Measurements from ENCODE around the gene SNX8.

DNA sequence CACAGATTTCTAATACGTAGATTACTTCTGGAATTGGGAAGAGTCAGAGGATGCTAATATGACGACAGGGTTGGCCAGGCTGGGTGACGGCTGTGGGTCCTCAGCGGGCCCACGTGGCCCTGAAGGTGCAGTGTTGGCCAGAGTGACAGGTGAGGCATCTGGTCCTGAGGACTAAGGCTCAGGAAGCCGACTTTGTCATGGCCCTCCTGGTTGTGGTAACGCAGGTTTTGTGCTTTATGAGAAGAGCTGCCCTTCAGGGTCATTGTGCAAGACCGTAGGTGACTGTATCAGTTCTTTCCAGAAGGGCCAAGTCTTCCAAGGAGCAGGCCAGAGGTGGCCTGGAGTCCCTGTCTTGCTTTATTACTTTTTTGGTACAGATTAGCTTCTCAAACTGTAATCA, 42.9 kb upstream of the SNX8 start:
- TF ChIP-seq, protein P1, sequence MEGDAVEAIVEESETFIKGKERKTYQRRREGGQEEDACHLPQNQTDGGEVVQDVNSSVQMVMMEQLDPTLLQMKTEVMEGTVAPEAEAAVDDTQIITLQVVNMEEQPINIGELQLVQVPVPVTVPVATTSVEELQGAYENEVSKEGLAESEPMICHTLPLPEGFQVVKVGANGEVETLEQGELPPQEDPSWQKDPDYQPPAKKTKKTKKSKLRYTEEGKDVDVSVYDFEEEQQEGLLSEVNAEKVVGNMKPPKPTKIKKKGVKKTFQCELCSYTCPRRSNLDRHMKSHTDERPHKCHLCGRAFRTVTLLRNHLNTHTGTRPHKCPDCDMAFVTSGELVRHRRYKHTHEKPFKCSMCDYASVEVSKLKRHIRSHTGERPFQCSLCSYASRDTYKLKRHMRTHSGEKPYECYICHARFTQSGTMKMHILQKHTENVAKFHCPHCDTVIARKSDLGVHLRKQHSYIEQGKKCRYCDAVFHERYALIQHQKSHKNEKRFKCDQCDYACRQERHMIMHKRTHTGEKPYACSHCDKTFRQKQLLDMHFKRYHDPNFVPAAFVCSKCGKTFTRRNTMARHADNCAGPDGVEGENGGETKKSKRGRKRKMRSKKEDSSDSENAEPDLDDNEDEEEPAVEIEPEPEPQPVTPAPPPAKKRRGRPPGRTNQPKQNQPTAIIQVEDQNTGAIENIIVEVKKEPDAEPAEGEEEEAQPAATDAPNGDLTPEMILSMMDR (conservative IDR thresholded peaks at IDR 0.05; ENCODE audit: low read length) = no peak
- no peak for TF ChIP-seq EZH2phosphoT487 (IDR thresholded peaks at IDR 0.05; ENCODE audit: borderline replicate concordance, low read depth, low read length)

Measured in OCI-LY7 (cell line).